Measurements from ENCODE around the gene AFF4.
"Not testable (repeated sequence)": the region's sequence is repeated elsewhere in the genome, so short reads cannot be mapped to it uniquely, and the experiment has no call there.

The AFF4 gene

GRCh38 chr5:132884548-132884947 is 78.9 kb downstream of the AFF4 start:
- DNase-seq = no peak

DNA sequence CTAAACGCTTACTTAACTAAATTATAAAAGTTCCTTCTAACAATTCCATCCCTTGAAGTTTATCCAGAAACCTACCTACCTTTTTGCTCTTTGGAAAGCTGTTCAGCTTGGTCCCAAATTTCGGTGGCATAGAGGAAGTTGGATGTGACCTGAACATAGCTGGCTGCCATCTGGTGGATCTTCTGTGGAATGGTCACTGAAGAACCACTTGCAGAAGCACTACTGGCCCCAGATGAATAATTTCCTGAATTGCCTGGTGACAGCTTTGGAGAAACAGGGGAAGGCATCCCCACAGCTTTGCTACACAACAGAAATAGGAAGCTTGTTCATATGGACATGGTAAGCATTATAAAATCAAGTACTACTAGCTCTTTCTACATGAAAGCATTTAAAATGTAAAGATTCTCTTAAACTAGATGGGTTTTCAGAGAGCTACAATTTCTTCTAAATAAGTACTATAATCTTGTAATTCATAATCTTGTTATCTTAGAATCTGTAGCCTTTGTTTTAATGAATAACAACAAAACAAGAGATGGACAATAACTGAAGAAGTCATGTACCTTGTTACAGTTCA is 80.1 kb downstream of the AFF4 start:
- DNase-seq = peak; percentile 58

- peak; percentile 19 for DNase-seq
These were observed 85.5 kb downstream of the AFF4 start for GRCh38 chr5:132877938-132878337.

DNA sequence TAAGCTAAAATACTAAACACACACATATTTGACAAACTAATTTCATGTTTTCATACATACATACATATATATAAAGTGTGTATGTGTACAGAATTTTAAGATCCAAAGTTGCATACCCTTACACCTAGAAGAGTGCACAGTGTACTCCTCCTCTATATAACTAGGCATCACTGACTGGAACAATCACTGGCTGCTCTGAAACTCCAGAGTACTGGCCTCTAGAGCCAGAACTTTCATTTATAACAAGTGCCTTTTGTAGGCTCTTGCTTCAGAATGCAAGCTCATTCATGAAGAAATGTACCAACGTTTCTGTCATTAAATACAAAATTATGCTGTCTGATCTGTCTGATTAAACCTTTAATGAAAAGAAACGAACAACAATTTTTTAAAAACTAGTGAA is 86.0 kb downstream of the AFF4 start:
- DNase-seq = no peak

DNA sequence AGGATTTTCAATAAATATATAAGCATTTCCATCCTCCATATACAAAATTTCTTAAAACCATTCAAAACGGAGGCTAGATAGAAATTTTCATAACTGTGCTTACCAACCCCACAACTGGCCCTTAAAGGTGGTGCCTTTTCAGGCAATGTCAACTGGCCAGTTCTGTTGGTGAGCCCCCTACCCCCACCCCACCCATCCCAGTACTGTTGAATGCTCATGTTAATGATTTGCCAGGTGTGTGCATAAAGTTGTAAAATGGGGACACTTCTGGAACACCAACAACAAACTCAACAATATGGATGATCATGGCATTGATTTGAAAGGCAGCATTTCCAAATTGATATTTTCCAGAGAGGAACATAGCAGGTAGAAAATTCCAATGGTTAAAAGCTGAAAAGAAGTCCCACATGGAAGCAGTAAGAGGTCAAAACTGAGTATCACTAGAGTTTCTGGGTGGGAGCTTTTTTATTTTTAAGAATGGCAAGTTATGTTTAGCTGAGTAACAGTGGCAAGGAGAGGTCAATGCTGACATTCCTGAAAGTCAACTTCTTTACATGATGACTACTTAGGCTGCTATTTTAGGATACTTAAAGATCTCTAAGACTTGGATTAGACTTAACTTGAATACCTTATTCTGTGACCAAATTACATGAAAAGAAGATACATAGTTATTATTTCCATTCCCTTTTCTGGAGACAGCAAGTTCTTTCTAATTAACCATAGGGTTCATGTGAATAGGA is 87.2 kb downstream of the AFF4 start:
- peak; percentile 17 for DNase-seq

DNA sequence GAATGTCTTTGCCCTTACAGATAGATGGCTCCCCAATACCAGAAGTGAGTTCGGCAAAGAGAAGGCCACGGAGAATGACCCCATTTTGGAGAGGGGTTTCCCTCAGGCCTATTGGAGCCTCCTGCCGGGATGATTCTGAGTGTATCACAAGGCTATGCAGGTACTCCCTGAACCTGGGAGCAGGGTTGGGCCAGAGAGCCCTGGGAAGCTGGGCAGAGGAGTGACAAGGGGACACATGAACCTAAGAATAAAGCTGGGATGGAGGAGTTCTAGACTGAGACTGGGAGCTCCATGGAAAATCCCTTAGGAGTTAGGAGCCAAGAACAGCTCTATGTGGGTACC is 89.5 kb downstream of the AFF4 start:
- no peak for DNase-seq

DNA sequence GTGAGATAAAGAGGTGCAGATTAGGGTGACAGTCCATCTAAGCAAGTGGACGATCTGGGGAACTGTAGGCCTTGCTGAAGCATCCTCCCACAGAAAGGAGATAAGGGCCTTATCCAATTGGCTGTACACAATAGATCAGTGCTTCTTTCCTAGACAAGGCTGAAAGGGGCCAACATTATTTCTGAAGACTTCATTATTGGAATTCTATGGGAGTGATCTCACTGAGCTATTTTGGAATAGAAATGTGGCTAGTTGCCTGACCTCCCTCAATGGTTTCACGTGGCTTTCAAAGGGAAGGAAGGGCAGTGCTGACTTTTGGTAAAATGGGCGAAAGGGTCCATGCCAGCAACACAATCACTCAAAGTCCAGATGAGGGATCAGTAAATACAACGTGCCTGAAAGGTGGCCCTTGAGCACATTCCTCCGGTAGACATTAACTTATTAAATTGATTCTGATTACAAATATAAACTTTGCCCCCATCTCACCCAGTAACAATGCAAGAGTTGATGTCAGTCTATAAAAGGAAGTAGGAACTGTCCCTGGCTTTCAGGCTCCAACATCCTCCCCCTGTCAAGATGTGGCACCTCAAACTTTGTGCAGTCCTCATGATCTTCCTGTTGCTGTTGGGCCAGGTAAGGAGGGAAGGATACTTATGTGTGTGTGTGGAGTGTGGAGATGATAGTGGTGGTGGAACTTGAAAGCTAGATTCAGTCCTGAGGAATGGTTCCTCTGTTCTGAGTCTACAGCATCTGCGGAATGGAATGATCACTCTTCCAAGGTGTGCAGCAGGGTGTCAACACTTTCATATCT is 90.1 kb downstream of the AFF4 start, which contains the start of gene LEAP2:
Gene LEAP2, plus strand, starts transcription at position 550 of the 811 bp plus-strand sequence. Its CDS starts 27 bp downstream, at position 577.
- DNase-seq = no peak

DNA sequence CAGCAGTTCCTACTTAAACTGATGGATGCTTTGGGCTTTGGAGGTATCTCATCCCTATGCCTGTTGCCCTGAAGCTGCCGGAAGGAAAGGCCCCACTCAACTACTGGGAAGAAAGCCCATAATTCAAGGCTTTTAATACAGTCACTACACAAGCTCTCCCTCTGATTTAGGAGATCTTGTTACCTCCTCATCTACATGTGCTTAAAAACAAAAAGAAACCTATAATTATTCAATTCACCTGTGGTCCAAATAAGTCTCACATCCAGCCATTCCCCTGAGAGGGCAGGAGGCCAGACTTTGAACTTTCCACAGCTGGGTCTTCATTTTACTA is 90.7 kb downstream of the AFF4 start:
- no peak for DNase-seq

- no peak for DNase-seq
These were observed 91.8 kb downstream of the AFF4 start for GRCh38 chr5:132871459-132872284.

- DNase-seq = no peak
These were observed 92.6 kb downstream of the AFF4 start for GRCh38 chr5:132870801-132871200.

- DNase-seq = no peak
These were observed 94.7 kb downstream of the AFF4 start for GRCh38 chr5:132868754-132869153.

DNA sequence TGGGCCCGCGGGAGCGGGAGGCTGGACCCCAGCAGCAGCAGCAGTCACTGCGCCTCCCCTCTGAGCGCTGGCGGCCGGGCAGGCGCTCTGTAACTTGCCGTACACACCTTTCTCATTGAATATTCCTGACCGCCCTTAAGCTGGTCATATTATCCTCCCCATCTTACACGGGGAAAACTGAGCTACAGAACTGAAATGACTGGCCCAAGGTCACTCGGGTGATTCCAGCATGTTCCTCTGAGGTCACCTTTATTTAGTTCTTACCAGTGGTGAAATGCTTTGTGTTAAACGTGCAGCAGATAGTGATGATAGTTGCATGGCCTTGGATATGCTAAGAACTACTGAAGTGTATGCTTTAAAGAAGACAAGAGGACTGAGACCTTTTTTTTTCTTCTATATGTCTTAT is 96.4 kb downstream of the AFF4 start:
- no peak for DNase-seq

GRCh38 chr5:132866342-132867045 is 96.9 kb downstream of the AFF4 start, which contains the start of the genes GDF9 and UQCRQ:
TSS of gene GDF9 (minus strand) at chr5:132866469. CDS start at chr5:132864533, 1,936 bp downstream.
TSS of gene UQCRQ (plus strand) at chr5:132866642. CDS start at chr5:132866882, 240 bp downstream.
- peak; percentile 100 for DNase-seq

DNA sequence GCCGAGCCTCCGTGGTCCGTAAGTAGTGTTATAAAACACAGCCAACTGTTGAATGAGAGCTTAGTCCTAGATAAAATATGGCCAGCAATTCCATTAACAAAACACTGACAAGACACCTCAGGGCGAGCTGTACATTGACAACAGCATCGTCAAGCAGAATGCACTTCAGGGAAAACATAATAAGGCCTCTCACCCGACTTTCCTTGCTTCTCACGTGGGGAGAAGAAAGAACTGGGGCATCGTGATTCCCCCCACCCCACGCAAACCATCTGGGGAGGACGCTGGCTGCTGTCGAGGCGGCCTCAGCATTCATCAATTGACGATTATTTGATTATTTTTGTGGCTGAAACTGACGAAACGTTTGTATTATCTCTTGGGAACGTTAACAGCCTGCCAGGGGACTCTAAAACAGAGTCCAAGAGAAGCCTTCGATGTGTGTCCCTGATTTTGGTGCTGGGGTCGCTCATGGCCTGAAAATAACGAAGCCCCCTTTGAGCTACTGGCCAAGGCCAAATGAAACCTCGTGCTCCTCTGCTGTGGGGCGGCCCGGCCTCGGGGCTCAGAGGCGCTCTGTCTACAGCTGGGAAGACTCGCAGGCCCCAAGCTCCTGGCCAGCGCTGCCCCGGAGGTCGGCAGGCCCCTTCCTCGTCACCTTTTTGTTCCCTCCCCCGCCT is 97.6 kb downstream of the AFF4 start:
- no peak for DNase-seq

DNA sequence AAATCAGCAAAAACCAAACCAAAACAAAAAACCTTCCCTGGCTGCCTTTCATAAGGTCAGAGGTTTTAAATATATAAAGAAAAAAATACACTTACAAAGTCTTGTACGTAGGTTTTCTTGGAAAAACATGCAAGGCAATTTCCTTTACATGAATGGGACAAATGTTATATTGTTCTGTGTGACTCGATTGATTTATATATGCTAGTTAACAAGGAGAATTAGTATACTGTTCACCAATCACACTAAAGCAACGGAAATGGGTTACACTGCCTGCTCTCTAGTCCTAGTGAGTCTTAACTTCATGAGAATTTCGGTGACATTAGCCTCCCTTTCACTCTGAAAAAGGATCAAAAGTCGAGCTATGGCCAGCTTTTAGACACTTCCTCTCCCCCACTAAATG is 102.7 kb downstream of the AFF4 start:
- DNase-seq = no peak

DNA sequence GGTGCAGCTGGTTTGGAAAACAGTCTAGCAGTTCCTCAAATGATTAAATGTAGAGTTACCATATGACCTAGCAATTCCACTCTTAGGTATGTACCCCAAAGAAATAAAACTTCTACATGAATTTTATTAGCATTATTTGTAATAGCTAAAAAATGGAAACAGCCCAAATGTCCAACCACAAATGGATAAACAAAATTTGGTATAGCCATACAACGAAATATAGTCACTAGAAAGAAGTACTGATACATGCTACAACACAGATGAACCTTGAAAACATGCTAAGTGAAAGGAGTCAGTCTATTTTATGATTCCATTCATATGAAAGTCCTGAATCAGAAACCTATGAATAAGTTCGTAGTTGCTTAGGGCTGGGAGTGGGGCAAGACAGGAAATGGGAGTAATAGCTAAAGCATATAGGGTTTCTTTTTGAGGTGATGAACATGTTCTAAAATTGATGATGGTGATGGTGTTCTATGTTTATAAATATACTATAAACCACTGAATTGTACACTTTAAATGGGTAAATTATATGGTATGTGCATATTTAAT is 103.5 kb downstream of the AFF4 start:
- no peak for DNase-seq

DNA sequence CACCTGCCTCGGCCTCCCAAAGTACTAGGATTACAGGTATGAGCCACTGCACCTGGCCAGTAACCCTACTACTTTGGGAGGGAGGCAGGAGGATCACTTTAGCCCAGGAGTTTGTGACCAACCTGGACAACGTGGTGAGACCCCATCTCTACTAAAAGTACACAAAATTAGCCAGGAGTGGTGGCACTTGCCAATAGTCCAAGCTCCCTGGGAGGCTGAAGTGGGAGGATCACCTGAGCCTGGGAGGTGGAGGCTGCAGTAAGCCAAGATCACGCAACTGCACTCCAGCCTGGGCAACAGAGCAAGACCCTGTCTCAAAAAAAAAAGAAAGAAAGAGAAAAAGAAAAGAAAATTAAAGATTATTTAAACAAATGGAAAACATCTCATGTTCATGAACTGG is 107.4 kb downstream of the AFF4 start:
- DNase-seq = no peak

DNA sequence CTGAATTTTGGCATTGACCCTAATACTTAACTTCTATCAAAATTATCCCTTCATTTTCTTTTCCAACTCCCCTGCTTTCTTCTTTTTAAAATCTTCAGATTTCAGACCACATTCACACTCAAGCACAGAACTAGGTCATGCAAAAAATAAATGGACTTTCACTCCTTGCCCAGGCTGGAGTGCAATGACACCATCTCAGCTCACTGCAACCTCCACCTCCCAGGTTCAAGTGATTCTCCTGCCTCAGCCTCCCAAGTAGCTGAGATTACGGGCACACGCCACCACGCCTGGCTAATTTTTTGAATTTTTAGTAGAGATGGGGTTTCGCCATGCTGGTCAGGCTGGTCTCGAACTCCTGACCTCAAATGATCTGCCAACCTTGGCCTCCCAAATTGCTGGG is 108.4 kb downstream of the AFF4 start:
- DNase-seq = not testable (repeated sequence)

DNA sequence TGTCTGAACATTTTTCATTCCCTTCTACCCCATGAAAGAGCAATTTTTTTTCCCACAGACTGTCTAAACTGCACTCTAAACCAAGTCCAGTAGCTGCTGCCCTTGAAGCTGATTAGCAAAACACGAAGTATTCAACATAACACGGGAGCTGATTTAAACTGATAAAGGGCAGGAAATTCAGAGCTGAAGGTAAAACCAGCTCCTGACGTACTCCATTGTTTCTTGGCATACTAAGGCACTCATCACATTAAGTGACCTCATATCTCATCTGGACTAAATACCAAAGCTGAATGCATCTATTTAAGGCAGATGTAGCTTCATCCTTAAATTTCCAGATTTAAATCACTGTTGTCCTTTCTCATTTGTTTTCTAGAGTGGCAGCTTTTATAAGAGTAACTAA is 109.1 kb downstream of the AFF4 start:
- DNase-seq = no peak

DNA sequence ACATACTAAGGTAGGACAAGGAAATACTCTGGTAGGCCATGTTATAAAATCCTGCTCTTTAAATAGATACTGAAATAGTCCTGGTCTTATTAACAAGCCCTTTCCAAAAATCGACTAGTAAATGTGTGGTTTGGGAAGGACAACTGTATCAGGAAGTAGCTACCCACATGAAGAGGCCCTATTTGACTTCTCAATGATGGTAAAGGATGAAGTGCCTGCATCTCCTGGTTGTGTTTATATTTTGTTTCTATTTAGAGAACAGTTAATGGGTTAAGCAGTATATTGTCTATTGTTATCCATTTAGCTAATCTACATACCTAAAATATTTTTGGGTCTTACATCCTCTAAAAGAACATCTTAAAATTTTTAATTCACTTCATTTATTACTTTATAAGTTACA is 109.6 kb downstream of the AFF4 start:
- DNase-seq = no peak

DNA sequence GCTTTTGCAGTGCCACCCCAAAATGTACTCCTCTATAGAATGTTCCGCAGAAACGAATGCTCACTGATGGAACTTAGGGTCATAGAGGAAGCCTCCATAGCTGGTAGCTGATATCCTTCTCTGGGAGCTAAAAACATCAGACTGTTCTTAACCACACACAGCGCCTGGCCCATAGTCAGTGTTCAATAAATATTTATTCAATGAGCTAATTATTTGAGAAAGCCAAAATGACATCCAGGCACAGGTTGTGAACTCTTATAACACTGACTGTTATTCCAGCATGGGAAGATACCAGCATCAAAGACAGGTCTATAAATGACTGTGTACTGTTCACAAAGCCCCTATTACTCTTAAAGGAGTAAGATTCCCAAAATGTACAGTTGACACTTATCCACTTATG is 110.1 kb downstream of the AFF4 start:
- no peak for DNase-seq

All from fibroblast of skin of right quadriceps (primary cell).